ENCODE measurements around the gene LTBP1. TPM values are rescaled to one million over a fixed set of nuclear protein-coding genes. Genes with fewer than 3 reads are reported as not detected.

LTBP1 gene
- total RNA-seq, 1 experiment from 2014 or later = 6.7 TPM

Small RNAs within 50 kb of the gene (small RNA-seq; reads per million reads assigned to genes)
- gene RF00019 = 0 reads per million in 2 experiments
- gene RNA5SP91 = 0 to 0.10 reads per million in 2 experiments
- gene RNA5SP92 = 0 to 0.10 reads per million in 2 experiments

Measured in SK-MEL-5 (cell line).